GM12891 (cell line): ENCODE data around the gene ALG1.
"Not testable (repeated sequence)": the region's sequence is repeated elsewhere in the genome, so short reads cannot be mapped to it uniquely, and the experiment has no call there.

ENCODE experiments used
- PAX5 ChIP-seq: IDR thresholded peaks from 2 replicates; pipeline ENCODE4 v1.6.1; 2011; ENCODE audit warnings: low read length, moderate library complexity, mild to moderate bottlenecking; ENCODE audit not compliant: insufficient read depth, severe bottlenecking
- POLR2A ChIP-seq: IDR thresholded peaks from 2 replicates; pipeline ENCODE4 v1.6.1; 2011; ENCODE audit warnings: low read depth, low read length, control low read depth
- POLR2AphosphoS5 ChIP-seq: IDR thresholded peaks from 2 replicates; pipeline ENCODE4 v1.6.1; 2011; ENCODE audit warnings: low read depth, low read length, control low read depth
- POU2F2 ChIP-seq: IDR thresholded peaks from 2 replicates; pipeline ENCODE4 v1.6.1; 2011; ENCODE audit warnings: low read depth, mild to moderate bottlenecking, control low read depth, low read length, moderate library complexity

DNA sequence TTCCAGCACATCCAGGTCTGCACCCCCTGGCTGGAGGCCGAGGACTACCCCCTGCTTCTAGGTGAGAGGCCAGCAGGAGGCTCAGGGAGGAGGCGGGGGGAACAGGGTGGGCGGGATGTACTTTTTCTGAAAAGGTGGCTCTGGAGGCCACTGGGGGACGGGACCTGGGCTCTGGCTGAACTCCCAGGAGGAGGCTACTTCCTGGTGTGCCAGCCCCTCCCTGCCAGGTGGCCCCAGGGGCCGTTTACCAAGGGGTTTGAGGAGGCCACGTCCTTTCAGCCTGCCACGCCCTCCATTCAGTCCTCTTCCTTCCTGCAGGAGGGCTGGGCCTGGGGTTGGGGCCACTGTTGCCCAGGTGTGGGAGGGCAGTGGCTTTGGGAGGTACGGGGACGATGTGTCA lies 9.4 kb downstream of the ALG1 start:
- not testable (repeated sequence) for TF ChIP-seq POLR2A, POLR2AphosphoS5, PAX5, POU2F2
